T-helper 2 cell treated with Interferon-gamma antibody and Interleukin-4, amounts not matched to agents 5 μg/mL and 100 μg/mL, for 36 hours (primary cell): Measurements from ENCODE around the gene TMEM273.

ENCODE experiments used
- DNase-seq: peaks from one replicate; pipeline ENCODE4 v3.0.0; 2021; ENCODE audit warnings: low spot score
- H3K27ac Mint-ChIP-seq: one replicate; pipeline ENCODE4 v1.8.0; 2021; ENCODE audit warnings: mild to moderate bottlenecking, mixed read lengths
- H3K27me3 Mint-ChIP-seq: one replicate; pipeline ENCODE4 v1.8.0; 2021; ENCODE audit warnings: low read depth, mixed read lengths
- H3K36me3 Mint-ChIP-seq: one replicate; pipeline ENCODE4 v1.8.0; 2021; ENCODE audit warnings: low read depth, mixed read lengths
- H3K4me1 Mint-ChIP-seq: one replicate; pipeline ENCODE4 v1.8.0; 2021; ENCODE audit warnings: low read depth, mixed read lengths
- H3K4me3 Mint-ChIP-seq: one replicate; pipeline ENCODE4 v1.8.0; 2022; ENCODE audit warnings: mild to moderate bottlenecking, moderate library complexity, mixed read lengths
- H3K9me3 Mint-ChIP-seq: one replicate; pipeline ENCODE4 v1.8.0; 2021; ENCODE audit warnings: mixed read lengths

Gene TMEM273

GRCh38 chr10:49123981-49124950, 63.9 kb downstream of the TMEM273 start:
- Mint-ChIP-seq H3K9me3 (peaks cover 4% of the 10 kb centered on the region), H3K27me3 (peaks cover 33% of the 10 kb centered on the region), H3K27ac (no peak overlapping the region), H3K36me3 (no peaks in the 10 kb centered on the region), H3K4me1 (no peaks in the 10 kb centered on the region), H3K4me3 (no peak overlapping the region)
- DNase-seq: no peak

GRCh38 chr10:49120911-49121310, 67.3 kb downstream of the TMEM273 start:
- DNase-seq: no peak
- H3K27ac Mint-ChIP-seq: no peak overlapping the region
- H3K4me1 Mint-ChIP-seq: peaks cover 5% of the 10 kb centered on the region
- H3K9me3 Mint-ChIP-seq: peaks cover 4% of the 10 kb centered on the region
- no peaks in the 10 kb centered on the region for H3K36me3 Mint-ChIP-seq
- no peak overlapping the region for H3K4me3 Mint-ChIP-seq
- H3K27me3 Mint-ChIP-seq: peaks cover 32% of the 10 kb centered on the region

GRCh38 chr10:49119746-49120145, 68.4 kb downstream of the TMEM273 start:
- H3K9me3 Mint-ChIP-seq: peaks cover 4% of the 10 kb centered on the region
- no peak overlapping the region for H3K4me3 Mint-ChIP-seq
- no peak for DNase-seq
- peaks cover 7% of the 10 kb centered on the region for H3K4me1 Mint-ChIP-seq
- no peaks in the 10 kb centered on the region for H3K36me3 Mint-ChIP-seq
- H3K27ac Mint-ChIP-seq: no peak overlapping the region
- peaks cover 34% of the 10 kb centered on the region for H3K27me3 Mint-ChIP-seq

GRCh38 chr10:49118430-49119074, 69.6 kb downstream of the TMEM273 start:
- no peak for DNase-seq
- H3K27ac Mint-ChIP-seq: no peak overlapping the region
- H3K27me3 Mint-ChIP-seq: peaks cover 39% of the 10 kb centered on the region
- H3K4me1 Mint-ChIP-seq: peaks cover 8% of the 10 kb centered on the region
- H3K9me3 Mint-ChIP-seq: no peaks in the 10 kb centered on the region
- H3K4me3 Mint-ChIP-seq: no peak overlapping the region
- H3K36me3 Mint-ChIP-seq: no peaks in the 10 kb centered on the region

GRCh38 chr10:49117376-49118070, 70.7 kb downstream of the TMEM273 start:
- H3K4me3 Mint-ChIP-seq: no peak overlapping the region
- DNase-seq: no peak
- H3K27ac Mint-ChIP-seq: no peak overlapping the region
- H3K4me1 Mint-ChIP-seq: peaks cover 8% of the 10 kb centered on the region
- no peaks in the 10 kb centered on the region for H3K36me3 Mint-ChIP-seq
- H3K9me3 Mint-ChIP-seq: no peaks in the 10 kb centered on the region
- H3K27me3 Mint-ChIP-seq: peaks cover 37% of the 10 kb centered on the region

- H3K27me3 Mint-ChIP-seq: peaks cover 35% of the 10 kb centered on the region
- H3K36me3 Mint-ChIP-seq: no peaks in the 10 kb centered on the region
- H3K9me3 Mint-ChIP-seq: no peaks in the 10 kb centered on the region
- no peak overlapping the region for H3K4me3 Mint-ChIP-seq
- no peak overlapping the region for H3K27ac Mint-ChIP-seq
- no peak for DNase-seq
- peaks cover 8% of the 10 kb centered on the region for H3K4me1 Mint-ChIP-seq
These were observed 71.4 kb downstream of the TMEM273 start for GRCh38 chr10:49116509-49117375.

- peak; percentile 12 for DNase-seq
- Mint-ChIP-seq H3K27me3 (peaks cover 31% of the 10 kb centered on the region), H3K4me3 (peak overlapping the region; percentile 14), H3K36me3 (no peaks in the 10 kb centered on the region), H3K4me1 (peaks cover 8% of the 10 kb centered on the region), H3K9me3 (no peaks in the 10 kb centered on the region), H3K27ac (no peak overlapping the region)
These were observed 72.2 kb downstream of the TMEM273 start for GRCh38 chr10:49115796-49116508.

- H3K27ac Mint-ChIP-seq: no peak within 1 kb of the TSS
- H3K4me1 Mint-ChIP-seq: peaks cover 8% of the 10 kb centered on the region
- peak; percentile 25 for DNase-seq
- peak within 1 kb of the TSS; percentile 66 for H3K4me3 Mint-ChIP-seq
- H3K27me3 Mint-ChIP-seq: peaks cover 30% of the 10 kb centered on the region
- no peaks in the 10 kb centered on the region for H3K36me3 Mint-ChIP-seq
- H3K9me3 Mint-ChIP-seq: no peaks in the 10 kb centered on the region
These were observed 73.0 kb downstream of the TMEM273 start, which contains the start of gene VSTM4 for GRCh38 chr10:49115015-49115795. TSS of gene VSTM4 (minus strand) at chr10:49115522. CDS start at chr10:49115485, 37 bp downstream.

- Mint-ChIP-seq H3K36me3 (no peaks in the 10 kb centered on the region), H3K27ac (no peak overlapping the region), H3K27me3 (peaks cover 27% of the 10 kb centered on the region)
These were observed 73.5 kb downstream of the TMEM273 start for GRCh38 chr10:49114718-49115014.

GRCh38 chr10:49113741-49114141, 74.5 kb downstream of the TMEM273 start:
- H3K36me3 Mint-ChIP-seq: no peaks in the 10 kb centered on the region
- H3K9me3 Mint-ChIP-seq: no peaks in the 10 kb centered on the region
- DNase-seq: no peak
- peaks cover 27% of the 10 kb centered on the region for H3K27me3 Mint-ChIP-seq
- no peak overlapping the region for H3K27ac Mint-ChIP-seq
- H3K4me3 Mint-ChIP-seq: no peak overlapping the region
- H3K4me1 Mint-ChIP-seq: peaks cover 8% of the 10 kb centered on the region

More at GRCh38 chr10:49114718-49115014, 73.5 kb downstream of the TMEM273 start:
- no peak for DNase-seq
- Mint-ChIP-seq H3K9me3 (no peaks in the 10 kb centered on the region), H3K4me1 (peaks cover 8% of the 10 kb centered on the region), H3K4me3 (peak overlapping the region; percentile 66)

GRCh38 chr10:49112851-49113250, 75.3 kb downstream of the TMEM273 start:
- H3K27me3 Mint-ChIP-seq: peaks cover 24% of the 10 kb centered on the region
- no peaks in the 10 kb centered on the region for H3K9me3 Mint-ChIP-seq
- H3K4me1 Mint-ChIP-seq: peaks cover 8% of the 10 kb centered on the region
- no peak overlapping the region for H3K27ac Mint-ChIP-seq
- H3K36me3 Mint-ChIP-seq: no peaks in the 10 kb centered on the region
- DNase-seq: no peak
- no peak overlapping the region for H3K4me3 Mint-ChIP-seq

- no peak for DNase-seq
- Mint-ChIP-seq H3K4me3 (no peak overlapping the region), H3K4me1 (peaks cover 8% of the 10 kb centered on the region), H3K36me3 (no peaks in the 10 kb centered on the region), H3K27ac (no peak overlapping the region), H3K27me3 (peaks cover 25% of the 10 kb centered on the region), H3K9me3 (no peaks in the 10 kb centered on the region)
These were observed 76.1 kb downstream of the TMEM273 start for GRCh38 chr10:49112098-49112497.
